ENCODE data around the gene EDRF1. TPM values are rescaled to one million over a fixed set of nuclear protein-coding genes. Genes with fewer than 3 reads are reported as not detected.

The EDRF1 gene
- total and polyA plus RNA-seq, 2 of the 13 experiments (the other 11 are each of a cell fraction or from before 2014, with no cell fraction given): 16.9 to 26.7 TPM

GRCh38 chr10:125692601-125693523 lies 26.6 kb upstream of the EDRF1 start:
- ChIA-PET CTCF (ENCODE audit: low intra/inter-chr PET ratio, low total read pairs) (no interaction called here), POLR2A (no interaction called here)
- H2AFZ ChIP-seq (ENCODE audit: low read length): no peak overlapping the region
- no peaks in the 10 kb centered on the region for H3K4me1 ChIP-seq (ENCODE audit: insufficient read depth, low read length)
- no TSS peak for BruUV-seq (replicated peaks)
- ATAC-seq: no peak
- H3K27me3 ChIP-seq (ENCODE audit: control insufficient read depth in 1 of 2, insufficient read depth in 2 of 2, low read length in 2 of 2): peaks cover 2 to 55% of the 10 kb centered on the region in 2 experiments
- no peaks in the 10 kb centered on the region for H3K36me3 ChIP-seq (replicated peaks in 1 of 2; ENCODE audit: control insufficient read depth in 1 of 2, insufficient read depth in 2 of 2, low read length in 2 of 2)
- 22% methylated on average over 12 of the region's 12 CpGs for WGBS (ENCODE audit: low lambda C conversion rate)
- H3K9me3 ChIP-seq (ENCODE audit: low read length): no peaks in the 10 kb centered on the region
- H3K9ac ChIP-seq (ENCODE audit: insufficient read depth, low read depth, low read length): no peak overlapping the region
- no peak overlapping the region for H3K4me2 ChIP-seq (ENCODE audit: low read depth, low read length)
- intact Hi-C loops (cut with micrococcal nuclease; ENCODE audit: unreplicated experiment) (no loop called here), in situ Hi-C loops (cut with HindIII; ENCODE audit: extremely low pct_ligation_motif_present, low pct_unique_long_range_greater_than_20kb) (no loop called here)
- H3K27ac ChIP-seq (ENCODE audit: extremely low read length, insufficient read depth, low read length): no peak overlapping the region
- no peak for DNase-seq (ENCODE audit: low spot score)
- H3K79me2 ChIP-seq (ENCODE audit: insufficient read depth, low read length): no peaks in the 10 kb centered on the region
- H4K20me1 ChIP-seq (ENCODE audit: insufficient read depth, low read length): no peaks in the 10 kb centered on the region
- H3K4me3 ChIP-seq (replicated peaks in 1 of 3; ENCODE audit: insufficient read depth in 1 of 3, low read depth in 2 of 3, low read length in 3 of 3): no peak overlapping the region
- FAIRE-seq: no peak
- TF ChIP-seq NR1H2 (CRISPR knock-in tag; IDR thresholded peaks at IDR 0.05; ENCODE audit: borderline replicate concordance, low read depth): no peak
- no peak for TF ChIP-seq KAT2B (IDR thresholded peaks at IDR 0.05; ENCODE audit: borderline replicate concordance, low read depth, low read length)
- no peak for TF ChIP-seq ZNF510 (CRISPR knock-in tag; IDR thresholded peaks at IDR 0.05; ENCODE audit: low read depth)
- TF ChIP-seq ZMAT5 (CRISPR knock-in tag; IDR thresholded peaks at IDR 0.05; ENCODE audit: borderline replicate concordance, low read depth): no peak
- no peak for TF ChIP-seq MYC (CRISPR knock-in tag; IDR thresholded peaks at IDR 0.05; ENCODE audit: borderline replicate concordance)
- no peak for TF ChIP-seq THAP11 (CRISPR knock-in tag; IDR thresholded peaks at IDR 0.05)
- no peak for TF ChIP-seq CREBL2 (CRISPR knock-in tag; IDR thresholded peaks at IDR 0.05; ENCODE audit: borderline replicate concordance)
- TF ChIP-seq EED (CRISPR knock-in tag; IDR thresholded peaks at IDR 0.05): no peak
- no peak for TF ChIP-seq ZBTB8A (CRISPR knock-in tag; IDR thresholded peaks at IDR 0.05; ENCODE audit: borderline replicate concordance, low read depth)
- TF ChIP-seq ZNF589 (CRISPR knock-in tag; conservative IDR thresholded peaks at IDR 0.05): no peak
- TF ChIP-seq ZNF382 (CRISPR knock-in tag; IDR thresholded peaks at IDR 0.05; ENCODE audit: borderline replicate concordance): no peak
- TF ChIP-seq ZSCAN21 (CRISPR knock-in tag; IDR thresholded peaks at IDR 0.05; ENCODE audit: borderline replicate concordance): no peak
- no peak for TF ChIP-seq HOMEZ (CRISPR knock-in tag; IDR thresholded peaks at IDR 0.05; ENCODE audit: low read depth)
- TF ChIP-seq KMT2A (CRISPR knock-in tag; IDR thresholded peaks at IDR 0.05): no peak
- no peak for TF ChIP-seq IRF9 (CRISPR knock-in tag; IDR thresholded peaks at IDR 0.05; ENCODE audit: borderline replicate concordance)
- no peak for TF ChIP-seq ZNF556 (CRISPR knock-in tag; IDR thresholded peaks at IDR 0.05; ENCODE audit: borderline replicate concordance)
- TF ChIP-seq SAFB2 (CRISPR knock-in tag; IDR thresholded peaks at IDR 0.05; ENCODE audit: borderline replicate concordance, low read depth): no peak
- TF ChIP-seq E2F5 (CRISPR knock-in tag; conservative IDR thresholded peaks at IDR 0.05): no peak

Data from HepG2 (cell line).